Neutrophil (primary cell): Measurements from ENCODE around the gene CFAP99.
"Not testable (repeated sequence)": the region's sequence is repeated elsewhere in the genome, so short reads cannot be mapped to it uniquely, and the experiment has no call there.

Experiments
- H3K27ac ChIP-seq: fragments of 200-600 bp; sonication (generic); 2 replicates; pipeline ENCODE4 v1.5.1; 2016; ENCODE audit warnings: mild to moderate bottlenecking, moderate library complexity
- H3K27me3 ChIP-seq: fragments of 200-600 bp; sonication (generic); 2 replicates; pipeline ENCODE4 v1.6.0; 2016; ENCODE audit warnings: mild to moderate bottlenecking
- H3K36me3 ChIP-seq: fragments of 200-600 bp; sonication (generic); 2 replicates; pipeline ENCODE4 v1.5.1; 2017
- H3K4me1 ChIP-seq, 2 experiments: fragments of 200-600 bp in 1 of 2; sonication (generic) in 1 of 2; 1 replicate in 1 of 2; 2 replicates in 1 of 2; pipeline versions ENCODE4 v1.5.1 to v1.6.1; 2013 to 2016; ENCODE audit warnings: low read depth in 1 of 2, low read length in 1 of 2, mild to moderate bottlenecking in 1 of 2, moderate library complexity in 1 of 2; ENCODE audit not compliant: control insufficient read depth in 1 of 2, insufficient read depth in 1 of 2
- H3K4me3 ChIP-seq, 2 experiments: fragments of 200-600 bp in 1 of 2; sonication (generic) in 1 of 2; 1 replicate in 1 of 2; 2 replicates in 1 of 2; pipeline ENCODE4 v1.5.1; 2013 to 2016; ENCODE audit warnings: low read depth in 1 of 2, low read length in 1 of 2, mild to moderate bottlenecking in 1 of 2, moderate library complexity in 1 of 2
- H3K9me3 ChIP-seq: fragments of 200-600 bp; sonication (generic); 2 replicates; pipeline ENCODE4 v1.5.1; 2016
- TF ChIP-seq, protein P1 (sequence below): fragments of 200-600 bp; sonication (generic); IDR thresholded peaks from 2 replicates; pipeline ENCODE4 v1.5.1; 2016; ENCODE audit warnings: antibody characterized with exemption

The CFAP99 gene

GRCh38 chr4:2428496-2429213, 9.9 kb downstream of the CFAP99 start:
- Histone ChIP-seq H3K27ac (no peak overlapping the region), H3K4me3 (no peak overlapping the region), H3K36me3 (no peaks in the 10 kb centered on the region), H3K4me1 (no peaks in the 10 kb centered on the region), H3K9me3 (no peaks in the 10 kb centered on the region), H3K27me3 (no peaks in the 10 kb centered on the region)
- TF ChIP-seq, protein P1, sequence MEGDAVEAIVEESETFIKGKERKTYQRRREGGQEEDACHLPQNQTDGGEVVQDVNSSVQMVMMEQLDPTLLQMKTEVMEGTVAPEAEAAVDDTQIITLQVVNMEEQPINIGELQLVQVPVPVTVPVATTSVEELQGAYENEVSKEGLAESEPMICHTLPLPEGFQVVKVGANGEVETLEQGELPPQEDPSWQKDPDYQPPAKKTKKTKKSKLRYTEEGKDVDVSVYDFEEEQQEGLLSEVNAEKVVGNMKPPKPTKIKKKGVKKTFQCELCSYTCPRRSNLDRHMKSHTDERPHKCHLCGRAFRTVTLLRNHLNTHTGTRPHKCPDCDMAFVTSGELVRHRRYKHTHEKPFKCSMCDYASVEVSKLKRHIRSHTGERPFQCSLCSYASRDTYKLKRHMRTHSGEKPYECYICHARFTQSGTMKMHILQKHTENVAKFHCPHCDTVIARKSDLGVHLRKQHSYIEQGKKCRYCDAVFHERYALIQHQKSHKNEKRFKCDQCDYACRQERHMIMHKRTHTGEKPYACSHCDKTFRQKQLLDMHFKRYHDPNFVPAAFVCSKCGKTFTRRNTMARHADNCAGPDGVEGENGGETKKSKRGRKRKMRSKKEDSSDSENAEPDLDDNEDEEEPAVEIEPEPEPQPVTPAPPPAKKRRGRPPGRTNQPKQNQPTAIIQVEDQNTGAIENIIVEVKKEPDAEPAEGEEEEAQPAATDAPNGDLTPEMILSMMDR: no peak

- H3K36me3 ChIP-seq, H3K27ac ChIP-seq, H3K4me3 ChIP-seq, H3K27me3 ChIP-seq, H3K4me1 ChIP-seq, H3K9me3 ChIP-seq: not testable (repeated sequence)
Observed at GRCh38 chr4:2429945-2430757, 11.4 kb downstream of the CFAP99 start.

GRCh38 chr4:2432004-2432403, 13.2 kb downstream of the CFAP99 start:
- no peak overlapping the region for H3K4me3 ChIP-seq
- H3K27ac ChIP-seq: no peak overlapping the region
- no peaks in the 10 kb centered on the region for H3K4me1 ChIP-seq
- no peaks in the 10 kb centered on the region for H3K9me3 ChIP-seq
- no peaks in the 10 kb centered on the region for H3K36me3 ChIP-seq
- TF ChIP-seq, protein P1: no peak
- H3K27me3 ChIP-seq: no peaks in the 10 kb centered on the region

DNA sequence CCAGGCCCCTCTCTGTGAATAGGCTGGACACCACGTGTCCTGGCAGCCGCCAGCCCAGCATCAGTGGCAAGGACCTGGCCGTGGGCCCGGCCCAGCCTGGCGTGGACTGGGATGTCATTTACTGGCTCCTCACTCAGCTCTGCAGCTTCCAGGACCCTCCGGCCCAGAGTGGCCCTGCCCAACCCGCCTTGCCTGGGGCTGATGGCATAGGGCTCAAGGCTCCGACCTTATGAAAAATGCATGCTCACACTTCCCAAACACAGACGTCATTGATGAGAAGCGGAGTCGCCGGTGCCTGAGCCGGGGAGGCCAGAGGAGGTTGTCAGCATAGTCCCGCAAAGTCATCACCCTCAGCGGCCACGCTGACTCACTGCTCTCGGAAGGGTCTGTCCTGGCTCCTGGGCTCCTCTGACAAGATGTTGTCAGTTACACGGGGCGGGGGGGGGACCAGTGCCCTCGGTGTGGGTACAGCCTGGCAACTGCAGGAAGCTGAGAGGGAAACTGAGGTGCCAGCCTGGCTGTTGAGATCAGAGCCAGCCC, 14.3 kb downstream of the CFAP99 start:
- TF ChIP-seq, protein P1: no peak

GRCh38 chr4:2433609-2434350, 15.0 kb downstream of the CFAP99 start:
- Histone ChIP-seq H3K27ac (no peak overlapping the region), H3K4me1 (no peaks in the 10 kb centered on the region), H3K27me3 (no peaks in the 10 kb centered on the region), H3K4me3 (no peak overlapping the region), H3K9me3 (no peaks in the 10 kb centered on the region), H3K36me3 (no peaks in the 10 kb centered on the region)
- TF ChIP-seq, protein P1: no peak

More for the DNA sequence above, 14.3 kb downstream of the CFAP99 start:
- H3K9me3 ChIP-seq: no peaks in the 10 kb centered on the region
- H3K36me3 ChIP-seq: no peaks in the 10 kb centered on the region
- H3K4me3 ChIP-seq: no peak overlapping the region
- no peaks in the 10 kb centered on the region for H3K27me3 ChIP-seq
- H3K27ac ChIP-seq: no peak overlapping the region
- H3K4me1 ChIP-seq: no peaks in the 10 kb centered on the region
